K562 (cell line): ENCODE measurements around the gene SELENOI. TPM values are rescaled to one million over a fixed set of nuclear protein-coding genes. Genes with fewer than 3 reads are reported as not detected.

Experiments used
- ATF7 ChIP-seq: fragments of 450-650 bp; IDR thresholded peaks from 2 replicates; pipeline ENCODE4 v1.7.1; 2014; ENCODE audit warnings: mild to moderate bottlenecking, moderate library complexity
- CC2D1A ChIP-seq: fragments of 450-650 bp; IDR thresholded peaks from 2 replicates; pipeline ENCODE4 v1.6.1; 2017; ENCODE audit warnings: mild to moderate bottlenecking
- CREB1 ChIP-seq, 2 experiments: sonication (generic) in 1 of 2; formaldehyde crosslinking in 1 of 2; IDR thresholded peaks; 2 replicates each; pipeline versions ENCODE4 v1.6.1 to v1.8.0; 2012 to 2022; ENCODE audit warnings: inconsistent platforms in 1 of 2, mild to moderate bottlenecking in 1 of 2, missing genetic modification reagents in 1 of 2, moderate library complexity in 1 of 2
- EP400 ChIP-seq: fragments of 450-650 bp; IDR thresholded peaks from 2 replicates; pipeline ENCODE4 v1.6.1; 2017; ENCODE audit warnings: antibody characterized with exemption, mild to moderate bottlenecking, moderate library complexity
- ERF ChIP-seq: fragments of 450-650 bp; formaldehyde crosslinking; IDR thresholded peaks from 2 replicates; pipeline ENCODE4 v1.4.0; 2020; ENCODE audit warnings: mild to moderate bottlenecking, mixed read lengths
- ETV6 ChIP-seq, 3 experiments: fragments of 150-350 bp in 1 of 3; sonication (generic) in 1 of 3; formaldehyde crosslinking in 1 of 3; IDR thresholded peaks; 2 replicates each; pipeline versions ENCODE4 v1.6.1 to v1.8.0; 2014 to 2022; ENCODE audit warnings: borderline replicate concordance in 2 of 3, low read depth in 2 of 3, antibody characterized with exemption in 1 of 3, low read length in 1 of 3, mild to moderate bottlenecking in 1 of 3, missing genetic modification reagents in 1 of 3
- FOXK2 ChIP-seq, 2 experiments: fragments of 450-650 bp; IDR thresholded peaks in 1 of 2; conservative IDR thresholded peaks in 1 of 2; 2 replicates each; pipeline ENCODE4 v1.6.1; 2016; ENCODE audit warnings: low read depth in 2 of 2, mild to moderate bottlenecking in 1 of 2
- GABPA ChIP-seq: fragments of 200-800 bp; sonication (Bioruptor generic); conservative IDR thresholded peaks from 2 replicates; pipeline ENCODE4 v1.6.1; 2016; ENCODE audit warnings: low read depth, missing genetic modification characterization, missing compliant biosample characterization
- HNRNPLL ChIP-seq: fragments of 200-400 bp; formaldehyde crosslinking; IDR thresholded peaks from 2 replicates; pipeline ENCODE4 v1.6.1; 2017; ENCODE audit warnings: low read length, low read depth, mild to moderate bottlenecking; ENCODE audit not compliant: poor library complexity, severe bottlenecking
- JUND ChIP-seq, 2 experiments: IDR thresholded peaks; 2 replicates in 1 of 2; 3 replicates in 1 of 2; pipeline ENCODE4 v1.6.1; 2011; ENCODE audit warnings: borderline replicate concordance in 2 of 2, low read depth in 2 of 2, low read length in 2 of 2, improper control_type of control experiment in 1 of 2, missing biosample characterization in 1 of 2, missing genetic modification characterization in 1 of 2, missing genetic modification reagents in 1 of 2
- MAZ ChIP-seq, 2 experiments: fragments of 450-650 bp in 1 of 2; sonication (generic) in 1 of 2; formaldehyde crosslinking; IDR thresholded peaks in 1 of 2; conservative IDR thresholded peaks in 1 of 2; 2 replicates each; pipeline versions ENCODE4 v1.4.0 to v1.5.0; 2020; ENCODE audit warnings: mild to moderate bottlenecking in 1 of 2, missing genetic modification reagents in 1 of 2
- MCM7 ChIP-seq, 2 experiments: fragments of 450-650 bp; IDR thresholded peaks; 2 replicates each; pipeline ENCODE4 v1.6.1; 2016 to 2018
- NFIX ChIP-seq: fragments of 250-450 bp; sonication (Bioruptor Pico); IDR thresholded peaks from 2 replicates; pipeline ENCODE4 v1.4.0; 2020; ENCODE audit warnings: low read depth, mild to moderate bottlenecking, moderate library complexity
- NR2C2 ChIP-seq, 2 experiments: fragments of 200-800 bp in 1 of 2; sonication (Bioruptor generic) in 1 of 2; sonication (generic) in 1 of 2; formaldehyde crosslinking in 1 of 2; IDR thresholded peaks; 2 replicates each; pipeline versions ENCODE4 v1.6.1 to v1.8.0; 2016 to 2022; ENCODE audit warnings: mild to moderate bottlenecking in 1 of 2, missing compliant biosample characterization in 1 of 2, missing genetic modification characterization in 1 of 2, missing genetic modification reagents in 1 of 2
- NR3C1 ChIP-seq: sonication (generic); formaldehyde crosslinking; IDR thresholded peaks from 2 replicates; pipeline ENCODE4 v1.8.1; 2022; ENCODE audit warnings: missing genetic modification reagents
- PCBP1 ChIP-seq: fragments of 200-400 bp; formaldehyde crosslinking; IDR thresholded peaks from 2 replicates; pipeline ENCODE4 v1.6.1; 2018; ENCODE audit warnings: mild to moderate bottlenecking, low read depth, low read length; ENCODE audit not compliant: poor library complexity, severe bottlenecking
- RAD21 ChIP-seq, 2 experiments: fragments of 250-450 bp in 1 of 2; fragments of 450-650 bp in 1 of 2; sonication (Bioruptor Pico) in 1 of 2; formaldehyde crosslinking in 1 of 2; IDR thresholded peaks in 1 of 2; conservative IDR thresholded peaks in 1 of 2; 2 replicates each; pipeline versions ENCODE4 v1.4.0 to v1.8.0; 2020 to 2022; ENCODE audit warnings: mild to moderate bottlenecking in 2 of 2, moderate library complexity in 1 of 2
- SIRT6 ChIP-seq: IDR thresholded peaks from one replicate; pipeline ENCODE4 v1.6.1; 2012; ENCODE audit warnings: low read depth, mild to moderate bottlenecking, control low read depth, inconsistent platforms, low read length, moderate library complexity
- SMC3 ChIP-seq: conservative IDR thresholded peaks from 2 replicates; pipeline ENCODE4 v1.6.1; 2011; ENCODE audit warnings: low read depth, low read length, improper control_type of control experiment; ENCODE audit not compliant: insufficient read depth
- XRCC4 ChIP-seq: IDR thresholded peaks from one replicate; pipeline ENCODE4 v1.6.1; 2011; ENCODE audit not compliant: insufficient read depth, insufficient read length; ENCODE audit errors: extremely low read depth
- YBX1 ChIP-seq: fragments of 450-650 bp; IDR thresholded peaks from 2 replicates; pipeline ENCODE4 v1.7.1; 2016; ENCODE audit warnings: mild to moderate bottlenecking
- ZBTB1 ChIP-seq: sonication (generic); formaldehyde crosslinking; IDR thresholded peaks from 2 replicates; pipeline ENCODE4 v1.8.1; 2023; ENCODE audit warnings: missing genetic modification reagents, low read depth, mild to moderate bottlenecking, borderline replicate concordance
- ZNF140 ChIP-seq: fragments of 250-450 bp; sonication (Bioruptor Pico); IDR thresholded peaks from 2 replicates; pipeline ENCODE4 v1.8.0; 2021; ENCODE audit warnings: moderate library complexity, mild to moderate bottlenecking, inconsistent platforms
- ZNF224 ChIP-seq: sonication (generic); formaldehyde crosslinking; IDR thresholded peaks from 2 replicates; pipeline ENCODE4 v1.8.0; 2022; ENCODE audit warnings: mild to moderate bottlenecking, missing genetic modification reagents
- polyA plus RNA-seq, 8 experiments: library from polyadenylated mRNA; depleted of rRNA in 4 of 8; stranded (reverse) in 5 of 8; unstranded in 3 of 8; fragments of >200 nt; fragmentation: Nextera tagmentation in 2 of 8; fragmentation: Illumina TruSeq in 1 of 8; extraction: Ambion mirVana in 2 of 8; extraction: Trizol in 1 of 8; gene quantifications; 2 replicates each; pipeline versions ENCODE4 v1.2.1 to v1.2.3, GENCODE V29; 2011 to 2014; ENCODE audit warnings: inconsistent platforms in 1 of 8, missing spikeins in 1 of 8
- total RNA-seq, 7 experiments: library from RNA; depleted of rRNA in 6 of 7; stranded (reverse); fragments of >200 nt in 6 of 7; fragmentation: Illumina TruSeq in 2 of 7; extraction: Trizol in 2 of 7; gene quantifications; 2 replicates each; pipeline versions ENCODE4 v1.2.1 to v1.2.3, GENCODE V29; 2011 to 2021; ENCODE audit warnings: low replicate concordance in 1 of 7
- TF ChIP-seq, protein P1 (sequence below), 2 experiments: IDR thresholded peaks in 1 of 2; conservative IDR thresholded peaks in 1 of 2; 2 replicates each; pipeline ENCODE4 v1.6.1; 2016; ENCODE audit warnings: low read depth in 2 of 2, mild to moderate bottlenecking in 1 of 2, missing compliant biosample characterization in 1 of 2, missing genetic modification characterization in 1 of 2, moderate library complexity in 1 of 2

Gene SELENOI
- total and polyA plus RNA-seq, 9 of the 15 experiments (the other 6 are each of a cell fraction or from before 2014, with no cell fraction given), result 9.6 to 46.9 (median 24.4) TPM

DNA sequence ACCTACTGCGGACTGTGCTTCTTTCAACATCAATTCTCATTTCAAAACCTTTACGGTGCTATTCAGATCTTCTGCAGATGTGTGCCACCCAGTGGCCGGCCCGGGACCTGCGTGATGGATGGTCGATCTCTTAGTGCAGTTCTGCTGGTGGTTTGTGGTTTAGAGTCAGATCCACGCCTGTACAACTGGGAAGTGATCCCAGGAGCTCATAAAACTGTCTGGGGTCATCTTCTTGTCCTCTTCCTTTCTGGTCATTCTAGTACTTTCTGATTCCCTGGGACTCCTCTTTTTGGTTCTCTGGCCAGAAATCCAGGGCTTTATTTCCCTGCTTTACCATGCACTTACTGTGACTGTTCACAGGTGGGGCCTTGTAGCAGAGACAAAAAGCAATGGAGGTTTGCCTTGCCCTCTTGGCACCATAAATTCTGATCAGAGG, 15.8 kb upstream of the SELENOI start (continued):
- TF ChIP-seq RAD21 (CRISPR knock-in tag; conservative IDR thresholded peaks at IDR 0.05 in 1 of 2, IDR thresholded peaks at IDR 0.05 in 1 of 2) (peak; percentile 82 to 87), MAZ (CRISPR knock-in tag; conservative IDR thresholded peaks at IDR 0.05 in 1 of 2, IDR thresholded peaks at IDR 0.05 in 1 of 2) (no peak), EP400 (no peak), NR2C2 (CRISPR knock-in tag; IDR thresholded peaks at IDR 0.05) (no peak), NR2C2 (tag; IDR thresholded peaks at IDR 0.05) (peak; percentile 57; the same call in 1 of the 2 replicates), GABPA (peak; percentile 50), ZBTB1 (CRISPR knock-in tag) (no peak), ETV6 (IDR thresholded peaks at IDR 0.05; ENCODE audit: borderline replicate concordance in 1 of 2, low read depth in 2 of 2, low read length in 1 of 2) (no peak), ETV6 (CRISPR knock-in tag; IDR thresholded peaks at IDR 0.05; ENCODE audit: borderline replicate concordance) (no peak), ZNF224 (CRISPR knock-in tag) (no peak), JUND (IDR thresholded peaks at IDR 0.05; ENCODE audit: borderline replicate concordance, low read depth, low read length) (peak; percentile 53; the same call in 1 of the 2 replicates), JUND (tag; IDR thresholded peaks at IDR 0.05; ENCODE audit: borderline replicate concordance, low read depth, low read length) (no peak; the same call in 2 of the 3 replicates), CREB1 (IDR thresholded peaks at IDR 0.05) (no peak), CREB1 (CRISPR knock-in tag; IDR thresholded peaks at IDR 0.05) (no peak), ERF (CRISPR knock-in tag) (no peak), SIRT6 (no peak), PCBP1 (no peak), CC2D1A (peak; percentile 36; the same call in 1 of the 2 replicates), FOXK2 (conservative IDR thresholded peaks at IDR 0.05 in 1 of 2, IDR thresholded peaks at IDR 0.05 in 1 of 2; ENCODE audit: low read depth in 2 of 2) (no peak), ZNF140 (no peak), NR3C1 (CRISPR knock-in tag) (no peak), MCM7 (IDR thresholded peaks at IDR 0.05) (no peak), ATF7 (peak; percentile 46), NFIX (no peak), XRCC4 (no peak), YBX1 (no peak), HNRNPLL (no peak), SMC3 (peak; percentile 74)
- TF ChIP-seq, protein P1, sequence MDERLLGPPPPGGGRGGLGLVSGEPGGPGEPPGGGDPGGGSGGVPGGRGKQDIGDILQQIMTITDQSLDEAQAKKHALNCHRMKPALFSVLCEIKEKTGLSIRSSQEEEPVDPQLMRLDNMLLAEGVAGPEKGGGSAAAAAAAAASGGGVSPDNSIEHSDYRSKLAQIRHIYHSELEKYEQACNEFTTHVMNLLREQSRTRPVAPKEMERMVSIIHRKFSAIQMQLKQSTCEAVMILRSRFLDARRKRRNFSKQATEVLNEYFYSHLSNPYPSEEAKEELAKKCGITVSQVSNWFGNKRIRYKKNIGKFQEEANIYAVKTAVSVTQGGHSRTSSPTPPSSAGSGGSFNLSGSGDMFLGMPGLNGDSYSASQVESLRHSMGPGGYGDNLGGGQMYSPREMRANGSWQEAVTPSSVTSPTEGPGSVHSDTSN (CRISPR knock-in tag; IDR thresholded peaks at IDR 0.05; ENCODE audit: low read depth), result no peak
- TF ChIP-seq, protein P1 (tag; conservative IDR thresholded peaks at IDR 0.05; ENCODE audit: low read depth), result peak; percentile 44
